Lower lobe of right lung (tissue), 2 donors: ENCODE data around the gene RNLS. TPM values are rescaled to one million over a fixed set of nuclear protein-coding genes. Genes with fewer than 3 reads are reported as not detected.

Experiments used
- ATAC-seq, 2 donors: fragments of 200-7000 bp; cut with Tn5 transposase; one replicate each; pipeline ENCODE4 v1.9.1; 2020 to 2022; ENCODE audit warnings: mild to moderate bottlenecking in 2 of 2, moderate library complexity in 2 of 2
- DNase-seq: peaks from one replicate; pipeline ENCODE4 v3.0.0-alpha.2; 2020
- H3K27ac ChIP-seq: fragments of 200-600 bp; one replicate; pipeline ENCODE4 v1.8.0; 2022
- H3K27me3 ChIP-seq: fragments of 200-600 bp; one replicate; pipeline ENCODE4 v1.8.0; 2022; ENCODE audit warnings: low read depth
- H3K36me3 ChIP-seq: fragments of 200-600 bp; one replicate; pipeline ENCODE4 v1.8.0; 2022; ENCODE audit warnings: mild to moderate bottlenecking
- H3K4me1 ChIP-seq: fragments of 200-600 bp; one replicate; pipeline ENCODE4 v1.8.0; 2022
- H3K4me3 ChIP-seq: fragments of 200-600 bp; one replicate; pipeline ENCODE4 v1.8.0; 2022; ENCODE audit warnings: mild to moderate bottlenecking
- H3K9me3 ChIP-seq: fragments of 200-600 bp; one replicate; pipeline ENCODE4 v1.8.0; 2022
- CTCF ChIP-seq: fragments of 200-600 bp; IDR thresholded peaks from one replicate; pipeline ENCODE4 v1.8.0; 2022; ENCODE audit warnings: antibody characterized with exemption, mild to moderate bottlenecking
- intact Hi-C: fragments of 100-400 bp; cut with DNase I; formaldehyde crosslinking; loops from one replicate; pipeline ENCODE4 v1.11.0; 2022
- total RNA-seq: library from RNA; stranded (reverse); fragmentation: NEBNext Ultra II Directional; extraction: Animal tissue kit (Norgen Biotek cat#: 25700); gene quantifications from one replicate; pipeline ENCODE4 v1.2.1, GENCODE V29; 2021
- donor health status: DM: no; HTN: yes; CAD: no; lungs with severe emphysema.

Gene RNLS
- total RNA-seq, 1 donor from 2014 or later: 9.6 TPM

DNA sequence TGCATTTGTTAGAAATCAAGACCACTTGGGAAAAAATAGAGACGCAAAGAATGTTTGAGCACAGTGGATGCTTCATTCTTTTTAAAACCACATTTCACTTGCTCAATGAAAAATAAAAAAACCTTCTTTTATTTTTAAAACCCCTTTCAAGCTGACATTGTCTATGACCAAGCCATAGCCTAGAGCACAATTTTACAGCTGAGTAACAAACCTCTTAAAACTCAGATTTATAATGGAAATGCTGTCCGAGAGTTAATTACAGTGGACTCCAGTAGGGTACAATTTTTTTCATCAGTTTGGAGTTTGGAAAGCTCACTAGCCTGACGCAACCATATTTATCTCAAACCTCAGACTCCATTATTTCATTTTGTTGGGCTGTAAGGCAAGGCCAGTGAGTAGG is 116.3 kb downstream of the RNLS start:
- Histone ChIP-seq H3K27me3 (no peaks in the 10 kb centered on the region), H3K4me3 (no peak overlapping the region), H3K9me3 (no peaks in the 10 kb centered on the region), H3K36me3 (no peaks in the 10 kb centered on the region), H3K27ac (no peak overlapping the region), H3K4me1 (no peaks in the 10 kb centered on the region)
- no peak for TF ChIP-seq CTCF
- intact Hi-C loops: no loop called here
- DNase-seq (no peak), ATAC-seq (no peak)

DNA sequence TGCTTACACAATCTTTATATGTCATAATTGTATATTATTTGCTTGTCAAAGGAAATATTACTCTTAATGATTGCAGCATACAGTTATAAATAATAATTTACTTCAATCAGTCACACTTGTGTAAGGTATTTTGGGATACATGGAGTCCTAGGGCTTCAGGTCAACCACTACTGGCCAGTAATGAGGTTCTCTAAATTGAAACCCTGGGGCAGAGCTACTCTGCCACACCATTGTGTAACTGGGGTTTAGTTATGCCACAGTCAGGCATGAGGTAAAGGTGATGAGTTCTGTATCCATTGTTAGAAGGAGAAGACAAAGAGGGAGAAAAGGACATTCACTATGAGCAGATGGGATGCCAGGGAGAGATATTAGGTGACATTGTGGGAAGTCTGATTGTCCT is 117.4 kb downstream of the RNLS start:
- H3K36me3 ChIP-seq: no peaks in the 10 kb centered on the region
- ATAC-seq (no peak), DNase-seq (no peak)
- H3K4me1 ChIP-seq: no peaks in the 10 kb centered on the region
- H3K9me3 ChIP-seq: no peaks in the 10 kb centered on the region
- H3K27me3 ChIP-seq: no peaks in the 10 kb centered on the region
- H3K4me3 ChIP-seq: no peak overlapping the region
- no peak for TF ChIP-seq CTCF
- no peak overlapping the region for H3K27ac ChIP-seq
- intact Hi-C loops: no loop called here

- no peak for TF ChIP-seq CTCF
- intact Hi-C loops: no loop called here
- ATAC-seq (no peak), DNase-seq (no peak)
- Histone ChIP-seq H3K36me3 (no peaks in the 10 kb centered on the region), H3K9me3 (no peaks in the 10 kb centered on the region), H3K4me3 (no peak overlapping the region), H3K4me1 (no peaks in the 10 kb centered on the region), H3K27ac (no peak overlapping the region), H3K27me3 (no peaks in the 10 kb centered on the region)
Measured at GRCh38 chr10:88463811-88464210, 119.3 kb downstream of the RNLS start.

DNA sequence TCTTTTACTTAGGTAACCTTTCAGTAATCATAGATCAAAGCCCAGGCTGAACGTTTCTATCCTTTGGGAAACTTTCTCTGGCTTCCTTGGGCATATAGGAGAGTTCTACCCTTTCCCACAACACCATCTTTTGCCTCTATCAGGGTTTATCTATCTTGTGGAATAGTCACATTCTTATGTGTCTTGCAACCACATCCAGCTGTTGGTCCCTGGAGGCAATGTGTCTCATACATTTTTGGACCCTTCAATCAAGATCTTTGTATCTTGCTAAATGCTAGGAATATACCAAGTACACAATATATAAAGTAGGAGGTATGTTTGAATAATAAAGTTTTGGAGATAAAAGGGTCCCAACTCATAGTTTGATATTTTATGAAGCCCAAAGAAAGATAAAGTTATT is 121.7 kb downstream of the RNLS start:
- Histone ChIP-seq H3K27ac (no peak overlapping the region), H3K36me3 (no peaks in the 10 kb centered on the region), H3K27me3 (no peaks in the 10 kb centered on the region), H3K9me3 (no peaks in the 10 kb centered on the region), H3K4me3 (no peak overlapping the region), H3K4me1 (no peaks in the 10 kb centered on the region)
- intact Hi-C loops: no loop called here
- DNase-seq (no peak), ATAC-seq (no peak)
- no peak for TF ChIP-seq CTCF

- no peak for DNase-seq
- intact Hi-C loops: no loop called here
- Histone ChIP-seq H3K27ac (no peak overlapping the region), H3K36me3 (no peaks in the 10 kb centered on the region), H3K27me3 (no peaks in the 10 kb centered on the region), H3K9me3 (no peaks in the 10 kb centered on the region), H3K4me3 (no peak overlapping the region), H3K4me1 (no peaks in the 10 kb centered on the region)
- no peak for ATAC-seq
- no peak for TF ChIP-seq CTCF
Measured at GRCh38 chr10:88459530-88459929, 123.6 kb downstream of the RNLS start.

DNA sequence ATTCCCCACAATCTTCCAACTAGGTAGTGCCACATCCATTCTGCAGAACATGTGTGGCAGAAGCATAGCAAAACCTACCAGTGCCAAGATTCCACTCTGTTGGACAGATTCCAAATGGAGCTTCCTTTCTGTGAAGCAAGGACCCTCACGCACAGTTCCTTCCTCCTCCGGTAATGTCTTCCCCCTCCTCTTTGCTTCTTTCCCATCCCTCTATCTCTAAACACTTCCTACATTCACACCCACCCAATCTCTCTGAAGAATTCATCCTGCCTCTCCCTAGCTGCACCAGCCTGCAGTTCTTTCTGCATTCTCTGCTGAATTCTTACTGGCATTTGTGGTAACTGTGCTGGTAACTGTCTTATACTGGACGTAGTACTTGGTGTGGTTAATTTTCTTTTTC is 124.9 kb downstream of the RNLS start:
- ATAC-seq (no peak), DNase-seq (no peak)
- no peak for TF ChIP-seq CTCF
- no peaks in the 10 kb centered on the region for H3K27me3 ChIP-seq
- H3K27ac ChIP-seq: no peak overlapping the region
- no peak overlapping the region for H3K4me3 ChIP-seq
- no peaks in the 10 kb centered on the region for H3K4me1 ChIP-seq
- intact Hi-C loops: no loop called here
- no peaks in the 10 kb centered on the region for H3K9me3 ChIP-seq
- H3K36me3 ChIP-seq: no peaks in the 10 kb centered on the region
